IMR-90 (cell line): Measurements from ENCODE around the gene PBX3. TPM values are rescaled to one million over a fixed set of nuclear protein-coding genes. Genes with fewer than 3 reads are reported as not detected.

ENCODE experiments used
- ATAC-seq: fragments of 200-7000 bp; cut with Tn5 transposase; 2 replicates; pipeline ENCODE4 v1.9.1; 2020; ENCODE audit warnings: low read depth, mild to moderate bottlenecking, moderate library complexity
- BruUV-seq: library from RNA; stranded (reverse); fragments of 400-500 nt; replicated peaks from 2 replicates; lab custom pipeline; 2021; lab: Mats Ljungman, UMichigan
- CTCF ChIA-PET: fragments of 300-600 bp; formaldehyde crosslinking; extraction: SDS; loops from one replicate; lab custom pipeline; 2021; ENCODE audit warnings: antibody characterized with exemption; lab: Yijun Ruan, JAX
- POLR2A ChIA-PET: fragments of 300-600 bp; sonication (Branson Sonifier 250); formaldehyde crosslinking; loops from one replicate; lab custom pipeline; 2022; ENCODE audit warnings: antibody characterized with exemption; ENCODE audit not compliant: unreplicated experiment; lab: Charles Lee
- DNase-seq: peaks from one replicate; pipeline ENCODE4 v3.0.0; 2013
- H2AFZ ChIP-seq: replicated peaks from 2 replicates; pipeline ENCODE3; 2013; ENCODE audit warnings: low read length, mild to moderate bottlenecking; ENCODE audit not compliant: poor library complexity
- H2AK5ac ChIP-seq: 2 replicates; pipeline ENCODE4 v1.6.1; 2013; ENCODE audit warnings: low read depth, low read length, inconsistent platforms
- H2AK9ac ChIP-seq: replicated peaks from 2 replicates; pipeline ENCODE3; 2013; ENCODE audit warnings: mild to moderate bottlenecking, low read depth, low read length, moderate library complexity; ENCODE audit not compliant: poor library complexity
- H2BK120ac ChIP-seq: 2 replicates; pipeline ENCODE4 v1.6.1; 2013; ENCODE audit warnings: low read depth, low read length, inconsistent platforms
- H2BK15ac ChIP-seq: 3 replicates; pipeline ENCODE4 v1.6.1; 2013; ENCODE audit warnings: low read depth, low read length, inconsistent platforms
- H2BK20ac ChIP-seq: 2 replicates; pipeline ENCODE4 v1.6.1; 2013; ENCODE audit warnings: low read depth, mild to moderate bottlenecking, inconsistent platforms, low read length, moderate library complexity
- H2BK5ac ChIP-seq: 2 replicates; pipeline ENCODE4 v1.6.1; 2013; ENCODE audit warnings: mild to moderate bottlenecking, low read depth, low read length, inconsistent platforms; ENCODE audit not compliant: poor library complexity, severe bottlenecking
- H3K14ac ChIP-seq: replicated peaks from 2 replicates; pipeline ENCODE4 v1.6.1; 2013; ENCODE audit warnings: low read depth, low read length, inconsistent platforms
- H3K18ac ChIP-seq: 2 replicates; pipeline ENCODE4 v1.6.1; 2013; ENCODE audit warnings: low read depth, low read length, control low read depth
- H3K23ac ChIP-seq: 2 replicates; pipeline ENCODE4 v1.6.1; 2013; ENCODE audit warnings: low read depth, low read length, inconsistent platforms
- H3K27ac ChIP-seq: 2 replicates; pipeline ENCODE4 v1.5.1; 2013; ENCODE audit warnings: mild to moderate bottlenecking, control low read depth, low read length; ENCODE audit not compliant: insufficient read depth
- H3K27me3 ChIP-seq: 2 replicates; pipeline ENCODE4 v1.6.1; 2013; ENCODE audit warnings: low read length; ENCODE audit not compliant: control insufficient read depth, insufficient read depth
- H3K36me3 ChIP-seq: 2 replicates; pipeline ENCODE4 v1.6.1; 2013; ENCODE audit warnings: low read length, mixed read lengths; ENCODE audit not compliant: control insufficient read depth, insufficient read depth
- H3K4ac ChIP-seq: 2 replicates; pipeline ENCODE4 v1.6.1; 2013; ENCODE audit warnings: low read depth, low read length, inconsistent platforms
- H3K4me1 ChIP-seq: 2 replicates; pipeline ENCODE4 v1.6.1; 2013; ENCODE audit warnings: low read length, mixed read lengths; ENCODE audit not compliant: control insufficient read depth, insufficient read depth
- H3K4me2 ChIP-seq: 2 replicates; pipeline ENCODE4 v1.6.1; 2013; ENCODE audit warnings: low read depth, mild to moderate bottlenecking, control low read depth, low read length, moderate library complexity
- H3K4me3 ChIP-seq: 2 replicates; pipeline ENCODE4 v1.5.1; 2013; ENCODE audit warnings: low read depth, mild to moderate bottlenecking, control low read depth, low read length, moderate library complexity; ENCODE audit not compliant: insufficient read depth
- H3K56ac ChIP-seq: 2 replicates; pipeline ENCODE4 v1.6.1; 2013; ENCODE audit warnings: low read length, inconsistent platforms; ENCODE audit not compliant: insufficient read depth; ENCODE audit errors: extremely low read depth
- H3K79me1 ChIP-seq, 2 experiments: 2 replicates each; pipeline ENCODE4 v1.6.1; 2013; ENCODE audit warnings: low read length in 2 of 2, inconsistent platforms in 1 of 2, low read depth in 1 of 2
- H3K9ac ChIP-seq: 2 replicates; pipeline ENCODE4 v1.6.1; 2013; ENCODE audit warnings: low read depth, low read length, control low read depth
- H3K9me1 ChIP-seq: 2 replicates; pipeline ENCODE4 v1.6.1; 2013; ENCODE audit warnings: low read length, inconsistent platforms; ENCODE audit not compliant: insufficient read depth
- H3K9me3 ChIP-seq: 2 replicates; pipeline ENCODE4 v1.6.1; 2013; ENCODE audit warnings: low read length; ENCODE audit not compliant: control insufficient read depth, insufficient read depth
- H4K20me1 ChIP-seq: 2 replicates; pipeline ENCODE4 v1.6.1; 2013; ENCODE audit warnings: low read length, inconsistent platforms; ENCODE audit not compliant: insufficient read depth
- H4K5ac ChIP-seq: 2 replicates; pipeline ENCODE4 v1.6.1; 2013; ENCODE audit warnings: mild to moderate bottlenecking, low read depth, low read length, control low read depth
- H4K8ac ChIP-seq, 2 experiments: 2 replicates each; pipeline ENCODE4 v1.6.1; 2013; ENCODE audit warnings: low read depth in 2 of 2, low read length in 2 of 2, control low read depth in 1 of 2, inconsistent platforms in 1 of 2
- H4K91ac ChIP-seq: 2 replicates; pipeline ENCODE4 v1.6.1; 2013; ENCODE audit warnings: low read depth, low read length, inconsistent platforms; ENCODE audit not compliant: insufficient read depth
- BHLHE40 ChIP-seq: fragments of 150-350 bp; IDR thresholded peaks from 2 replicates; pipeline ENCODE4 v1.6.1; 2016; ENCODE audit warnings: mild to moderate bottlenecking, low read depth, low read length
- CEBPB ChIP-seq: IDR thresholded peaks from 2 replicates; pipeline ENCODE4 v1.6.1; 2012; ENCODE audit warnings: low read depth, low read length, improper control_type of control experiment
- FOS ChIP-seq: fragments of 150-350 bp; IDR thresholded peaks from 2 replicates; pipeline ENCODE4 v1.6.1; 2016; ENCODE audit warnings: low read depth, low read length
- MAFK ChIP-seq: IDR thresholded peaks from 2 replicates; pipeline ENCODE4 v1.6.1; 2012; ENCODE audit warnings: low read depth, low read length, improper control_type of control experiment
- MAZ ChIP-seq: IDR thresholded peaks from 2 replicates; pipeline ENCODE4 v1.6.1; 2012; ENCODE audit warnings: low read depth, mild to moderate bottlenecking, low read length, improper control_type of control experiment, moderate library complexity, borderline replicate concordance
- MXI1 ChIP-seq: IDR thresholded peaks from 2 replicates; pipeline ENCODE4 v1.6.1; 2012; ENCODE audit warnings: low read depth, mild to moderate bottlenecking, low read length, moderate library complexity, borderline replicate concordance
- NFE2L2 ChIP-seq: fragments of 150-350 bp; IDR thresholded peaks from 2 replicates; pipeline ENCODE4 v1.6.1; 2016; ENCODE audit warnings: low read depth, mild to moderate bottlenecking, low read length
- POLR2A ChIP-seq: IDR thresholded peaks from 2 replicates; pipeline ENCODE4 v1.6.1; 2012; ENCODE audit warnings: mild to moderate bottlenecking, low read depth, low read length
- RAD21 ChIP-seq: IDR thresholded peaks from 2 replicates; pipeline ENCODE4 v1.6.1; 2012; ENCODE audit warnings: low read length, improper control_type of control experiment
- RCOR1 ChIP-seq: IDR thresholded peaks from 2 replicates; pipeline ENCODE4 v1.6.1; 2012; ENCODE audit warnings: mild to moderate bottlenecking, low read length, improper control_type of control experiment; ENCODE audit not compliant: insufficient replicate concordance
- RFX5 ChIP-seq: IDR thresholded peaks from 2 replicates; pipeline ENCODE4 v1.8.0; 2012; ENCODE audit warnings: low read depth, mild to moderate bottlenecking, low read length, moderate library complexity
- SMC3 ChIP-seq: fragments of 150-350 bp; IDR thresholded peaks from 2 replicates; pipeline ENCODE4 v1.6.1; 2016; ENCODE audit warnings: low read depth, mild to moderate bottlenecking, antibody characterized with exemption, low read length, moderate library complexity
- USF2 ChIP-seq: fragments of 150-350 bp; IDR thresholded peaks from 2 replicates; pipeline ENCODE4 v1.6.1; 2017; ENCODE audit warnings: mild to moderate bottlenecking, antibody characterized with exemption, low read length, low read depth
- dilution Hi-C: fragments of 300-500 bp; cut with HindIII; formaldehyde crosslinking; loops from one replicate; pipeline ENCODE4 v1.14.3; 2018; ENCODE audit warnings: low sequenced_read_pairs; ENCODE audit not compliant: unreplicated experiment
- in situ Hi-C: fragments of 300-500 bp; cut with MboI; formaldehyde crosslinking; loops from 3 replicates; pipeline ENCODE4 v1.14.3; 2019; ENCODE audit warnings: low sequenced_read_pairs, inconsistent platforms, mixed read lengths
- intact Hi-C: fragments of 100-400 bp; cut with micrococcal nuclease; formaldehyde crosslinking; loops from 2 replicates; pipeline ENCODE4 v1.10.0; 2022
- polyA plus RNA-seq, 3 experiments: library from polyadenylated mRNA; depleted of rRNA; stranded (reverse); fragments of >200 nt; gene quantifications; 2 replicates each; pipeline ENCODE4 v1.2.3, GENCODE V29; 2012; ENCODE audit warnings: low replicate concordance in 1 of 3
- total RNA-seq: library from RNA; depleted of rRNA; stranded (reverse); fragments of >200 nt; gene quantifications from 2 replicates; pipeline ENCODE4 v1.2.3, GENCODE V29; 2012
- TF ChIP-seq, protein P1 (sequence below): fragments of 150-350 bp; IDR thresholded peaks from 2 replicates; pipeline ENCODE4 v1.6.1; 2016; ENCODE audit warnings: low read depth, mild to moderate bottlenecking, low read length, moderate library complexity, borderline replicate concordance

The PBX3 gene
- total and polyA plus RNA-seq, 2 of the 4 experiments (the other 2 are of a cell fraction): 12.0 to 15.6 TPM

DNA sequence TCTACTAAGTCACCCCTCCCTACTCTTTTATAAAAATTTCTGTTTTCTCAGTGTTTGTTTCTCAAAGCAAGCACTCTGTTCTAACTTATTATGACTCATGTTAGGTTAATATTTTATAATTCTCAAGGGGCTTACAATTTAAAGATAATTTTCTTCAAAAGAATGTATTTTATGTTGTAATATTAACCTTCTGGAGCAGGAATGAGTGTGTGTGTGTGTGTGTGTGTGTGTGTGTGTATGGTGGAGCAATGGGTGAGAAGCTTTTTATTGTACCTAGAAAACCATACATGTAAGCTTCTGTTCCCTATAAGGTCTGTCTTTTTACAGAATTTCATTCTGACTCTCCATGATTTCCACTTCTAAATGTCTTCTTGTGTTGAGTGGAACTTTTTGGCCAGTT is 63.0 kb downstream of the PBX3 start:
- no peak overlapping the region for H2BK5ac ChIP-seq
- dilution Hi-C loops (no loop called here), in situ Hi-C loops (no loop called here), intact Hi-C loops (no loop called here)
- H3K4me3 ChIP-seq: no peak overlapping the region
- H3K9me1 ChIP-seq: 0 out of 2 replicates have a peak, but pooled peaks cover 7% of the 10 kb centered on the region
- H3K27me3 ChIP-seq: no peaks in the 10 kb centered on the region
- ChIA-PET CTCF (no interaction called here), POLR2A (no interaction called here)
- DNase-seq: no peak
- no peak overlapping the region for H2AFZ ChIP-seq
- peaks cover 16 to 32% of the 10 kb centered on the region in 2 experiments for H3K79me1 ChIP-seq
- no peak overlapping the region for H4K91ac ChIP-seq
- no peak overlapping the region for H4K8ac ChIP-seq
- H2AK9ac ChIP-seq: no peak overlapping the region
- no peak overlapping the region for H3K27ac ChIP-seq
- H3K9me3 ChIP-seq: no peaks in the 10 kb centered on the region
- H3K4me1 ChIP-seq: peaks cover 10% of the 10 kb centered on the region
- no peak overlapping the region for H2AK5ac ChIP-seq
- no peak overlapping the region for H3K23ac ChIP-seq
- no peak overlapping the region for H3K4me2 ChIP-seq
- H3K4ac ChIP-seq: no peak overlapping the region
- no TSS peak for BruUV-seq
- no peak overlapping the region for H3K9ac ChIP-seq
- no peak for ATAC-seq
- no peak overlapping the region for H2BK20ac ChIP-seq
- no peaks in the 10 kb centered on the region for H4K20me1 ChIP-seq
- no peak overlapping the region for H2BK15ac ChIP-seq
- H3K56ac ChIP-seq: no peak overlapping the region
- no peaks in the 10 kb centered on the region; the same call in 1 of the 2 replicates for H3K36me3 ChIP-seq
- no peak overlapping the region for H3K14ac ChIP-seq
- H4K5ac ChIP-seq: no peak overlapping the region
- no peak overlapping the region for H3K18ac ChIP-seq
- TF ChIP-seq USF2 (no peak), NFE2L2 (no peak), MAZ (no peak), CEBPB (no peak), BHLHE40 (no peak), MAFK (no peak), RAD21 (no peak), POLR2A (no peak), RFX5 (no peak), MXI1 (no peak), RCOR1 (no peak), FOS (no peak), SMC3 (no peak)
- TF ChIP-seq, protein P1, sequence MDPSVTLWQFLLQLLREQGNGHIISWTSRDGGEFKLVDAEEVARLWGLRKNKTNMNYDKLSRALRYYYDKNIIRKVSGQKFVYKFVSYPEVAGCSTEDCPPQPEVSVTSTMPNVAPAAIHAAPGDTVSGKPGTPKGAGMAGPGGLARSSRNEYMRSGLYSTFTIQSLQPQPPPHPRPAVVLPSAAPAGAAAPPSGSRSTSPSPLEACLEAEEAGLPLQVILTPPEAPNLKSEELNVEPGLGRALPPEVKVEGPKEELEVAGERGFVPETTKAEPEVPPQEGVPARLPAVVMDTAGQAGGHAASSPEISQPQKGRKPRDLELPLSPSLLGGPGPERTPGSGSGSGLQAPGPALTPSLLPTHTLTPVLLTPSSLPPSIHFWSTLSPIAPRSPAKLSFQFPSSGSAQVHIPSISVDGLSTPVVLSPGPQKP: no peak
- no peak overlapping the region for H2BK120ac ChIP-seq
